ENCODE measurements around the gene LAMB2.

- TF ChIP-seq CTCF (IDR thresholded peaks at IDR 0.05) (no peak), EP300 (IDR thresholded peaks at IDR 0.05) (no peak)
Observed at GRCh38 chr3:49162751-49163419, 30.0 kb upstream of the LAMB2 start.
